HepG2 (cell line): ENCODE measurements around the gene LRRC73. TPM values are rescaled to one million over a fixed set of nuclear protein-coding genes. Genes with fewer than 3 reads are reported as not detected.

Experiments used
- ATF7 ChIP-seq, 2 experiments: fragments of 450-650 bp in 1 of 2; sonication (generic) in 1 of 2; formaldehyde crosslinking in 1 of 2; IDR thresholded peaks; 2 replicates each; pipeline versions ENCODE4 v1.4.0 to v1.6.1; 2016 to 2020; ENCODE audit warnings: antibody characterized with exemption in 1 of 2, mild to moderate bottlenecking in 1 of 2, missing genetic modification reagents in 1 of 2
- CCDC6 ChIP-seq: sonication (generic); formaldehyde crosslinking; IDR thresholded peaks from 2 replicates; pipeline ENCODE4 v1.8.1; 2022; ENCODE audit warnings: mild to moderate bottlenecking, missing genetic modification reagents, moderate library complexity
- CHD4 ChIP-seq: fragments of 200-600 bp; sonication (generic); IDR thresholded peaks from 2 replicates; pipeline ENCODE4 v1.7.0; 2017; ENCODE audit warnings: mild to moderate bottlenecking, low read length, borderline replicate concordance
- DR1 ChIP-seq: sonication (generic); formaldehyde crosslinking; IDR thresholded peaks from 2 replicates; pipeline ENCODE4 v1.8.0; 2021; ENCODE audit warnings: mild to moderate bottlenecking, missing genetic modification reagents, inconsistent platforms
- KDM5B ChIP-seq: sonication (generic); formaldehyde crosslinking; IDR thresholded peaks from 2 replicates; pipeline ENCODE4 v1.4.0; 2020; ENCODE audit warnings: missing genetic modification reagents, mild to moderate bottlenecking, borderline replicate concordance
- NR2F6 ChIP-seq, 2 experiments: IDR thresholded peaks; 2 replicates each; pipeline ENCODE4 v1.6.1; 2016; ENCODE audit warnings: antibody characterized with exemption in 1 of 2, mild to moderate bottlenecking in 1 of 2
- PCBP2 ChIP-seq: fragments of 200-400 bp; formaldehyde crosslinking; optimal IDR thresholded peaks from 2 replicates; pipeline ENCODE3; 2018; ENCODE audit warnings: low read length, low read depth; ENCODE audit not compliant: poor library complexity, severe bottlenecking
- PHF20 ChIP-seq: sonication (generic); formaldehyde crosslinking; IDR thresholded peaks from 2 replicates; pipeline ENCODE4 v1.5.0; 2020; ENCODE audit warnings: mild to moderate bottlenecking, missing genetic modification reagents
- RFXANK ChIP-seq: IDR thresholded peaks from 2 replicates; pipeline ENCODE4 v1.6.1; 2016
- ZBTB21 ChIP-seq: sonication (generic); formaldehyde crosslinking; IDR thresholded peaks from 2 replicates; pipeline ENCODE4 v1.4.0; 2020; ENCODE audit warnings: missing genetic modification reagents
- ZNF354B ChIP-seq: sonication (generic); formaldehyde crosslinking; IDR thresholded peaks from 2 replicates; pipeline ENCODE4 v1.8.0; 2022; ENCODE audit warnings: mild to moderate bottlenecking, missing genetic modification reagents
- ZNF496 ChIP-seq: sonication (generic); formaldehyde crosslinking; IDR thresholded peaks from 2 replicates; pipeline ENCODE4 v1.8.1; 2023; ENCODE audit warnings: mild to moderate bottlenecking, moderate library complexity, missing genetic modification reagents; ENCODE audit not compliant: insufficient replicate concordance
- ZNF563 ChIP-seq: sonication (generic); formaldehyde crosslinking; IDR thresholded peaks from 2 replicates; pipeline ENCODE4 v1.8.0; 2022; ENCODE audit warnings: mild to moderate bottlenecking, moderate library complexity, missing genetic modification reagents
- ZNF768 ChIP-seq: sonication (generic); formaldehyde crosslinking; IDR thresholded peaks from 2 replicates; pipeline ENCODE4 v1.4.0; 2020; ENCODE audit warnings: missing genetic modification reagents
- ZSCAN20 ChIP-seq: sonication (generic); formaldehyde crosslinking; IDR thresholded peaks from 2 replicates; pipeline ENCODE4 v1.4.0; 2020; ENCODE audit warnings: missing genetic modification reagents, mild to moderate bottlenecking, borderline replicate concordance
- polyA plus RNA-seq, 8 experiments: library from polyadenylated mRNA; depleted of rRNA in 3 of 8; stranded (reverse) in 7 of 8; unstranded in 1 of 8; fragments of >200 nt; fragmentation: Illumina TruSeq in 4 of 8; extraction: Trizol in 4 of 8; gene quantifications; 2 replicates each; pipeline versions ENCODE4 v1.2.1 to v1.2.3, GENCODE V29; 2011 to 2016; ENCODE audit warnings: low read depth in 4 of 8, missing spikeins in 1 of 8, mixed read lengths in 1 of 8; ENCODE audit not compliant: insufficient read depth in 1 of 8
- total RNA-seq, 5 experiments: library from RNA; depleted of rRNA; stranded (reverse); fragments of >200 nt; fragmentation: Illumina TruSeq; extraction: Trizol; gene quantifications; 2 replicates each; pipeline ENCODE4 v1.2.3, GENCODE V29; 2016; ENCODE audit warnings: low read depth in 1 of 5
- TF ChIP-seq, protein P1 (sequence below): sonication (generic); formaldehyde crosslinking; IDR thresholded peaks from 2 replicates; pipeline ENCODE4 v1.4.0; 2020; ENCODE audit warnings: missing genetic modification reagents
- TF ChIP-seq, protein P2 (sequence below), 2 experiments: sonication (generic) in 1 of 2; formaldehyde crosslinking in 1 of 2; IDR thresholded peaks; 2 replicates each; pipeline versions ENCODE4 v1.4.0 to v1.6.1; 2018 to 2020; ENCODE audit warnings: missing genetic modification reagents in 2 of 2, borderline replicate concordance in 1 of 2, low read depth in 1 of 2, mild to moderate bottlenecking in 1 of 2, missing biosample characterization in 1 of 2
- TF ChIP-seq, protein P3 (sequence below): sonication (generic); formaldehyde crosslinking; IDR thresholded peaks from 2 replicates; pipeline ENCODE4 v1.4.0; 2020; ENCODE audit warnings: missing genetic modification reagents, mild to moderate bottlenecking, borderline replicate concordance
- TF ChIP-seq, protein P4 (sequence below): IDR thresholded peaks from 2 replicates; pipeline ENCODE4 v1.6.1; 2016; ENCODE audit warnings: missing compliant biosample characterization, missing genetic modification reagents, borderline replicate concordance

Gene LRRC73
- total and polyA plus RNA-seq, 2 of the 13 experiments (the other 11 are each of a cell fraction or from before 2014, with no cell fraction given) = 0.11 to 0.12 TPM

DNA sequence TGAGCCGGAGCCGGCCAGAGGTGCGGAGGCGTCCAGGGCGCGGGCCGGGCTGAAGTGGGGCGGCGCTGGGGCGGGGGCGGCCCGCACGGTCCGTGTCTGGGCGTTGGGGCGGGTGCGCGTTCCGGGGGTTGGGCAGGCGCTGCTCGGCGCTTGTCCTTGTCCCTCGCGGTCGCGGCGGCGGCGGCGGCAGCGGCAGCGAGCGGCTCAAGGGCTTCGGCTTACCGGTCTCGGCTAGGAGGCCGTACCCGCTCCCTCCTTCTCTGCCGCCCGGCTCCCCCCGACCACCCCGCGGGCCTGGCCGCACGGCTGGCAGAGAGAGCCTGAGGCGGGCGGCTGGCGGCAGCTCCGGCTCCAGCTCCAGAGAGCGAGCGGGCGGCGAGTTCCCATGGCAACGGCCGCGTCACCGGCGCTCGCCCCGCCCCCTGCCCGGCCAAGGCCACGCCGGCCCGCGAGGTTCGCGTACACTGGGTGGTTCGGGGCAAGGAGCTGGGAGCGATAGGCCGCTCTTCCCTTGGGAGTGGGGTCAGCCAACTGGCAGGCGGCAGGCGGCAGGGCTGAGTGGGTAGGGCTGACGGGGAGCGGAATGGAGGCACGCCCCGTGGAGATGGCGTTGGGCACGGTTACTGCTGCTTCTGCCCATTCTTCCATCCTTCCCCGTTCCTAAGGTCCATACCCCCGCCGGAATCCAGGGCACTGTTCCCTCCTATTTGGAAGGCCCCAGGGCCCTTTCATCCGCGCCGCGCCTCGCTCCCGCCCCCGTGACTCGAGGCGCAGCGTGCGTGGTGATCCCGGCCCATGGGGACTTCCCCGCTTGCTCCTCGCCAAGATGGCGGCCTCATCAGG lies at the start of gene LRRC73 (continued):
- TF ChIP-seq ZNF354B (CRISPR knock-in tag) (no peak), PCBP2 (no peak), ZNF768 (peak; percentile 10; the same call in 1 of the 2 replicates), PHF20 (CRISPR knock-in tag) (peak; percentile 54; the same call in 1 of the 2 replicates), DR1 (CRISPR knock-in tag) (peak; percentile 67; the same call in 1 of the 2 replicates), CCDC6 (CRISPR knock-in tag) (peak; percentile 51; the same call in 1 of the 2 replicates), ZNF563 (CRISPR knock-in tag) (peak; percentile 70; the same call in 1 of the 2 replicates), ZSCAN20 (CRISPR knock-in tag) (no peak), CHD4 (no peak), ZNF496 (no peak), RFXANK (CRISPR knock-in tag) (peak; percentile 99), NR2F6 (IDR thresholded peaks at IDR 0.05) (no peak), NR2F6 (CRISPR knock-in tag; IDR thresholded peaks at IDR 0.05) (no peak), ATF7 (IDR thresholded peaks at IDR 0.05) (no peak), ATF7 (CRISPR knock-in tag; IDR thresholded peaks at IDR 0.05) (0 out of 2 replicates have a peak, but pooled peaks have one; percentile 72), ZBTB21 (no peak), KDM5B (0 out of 2 replicates have a peak, but pooled peaks have one; percentile 64)
- TF ChIP-seq, protein P1, sequence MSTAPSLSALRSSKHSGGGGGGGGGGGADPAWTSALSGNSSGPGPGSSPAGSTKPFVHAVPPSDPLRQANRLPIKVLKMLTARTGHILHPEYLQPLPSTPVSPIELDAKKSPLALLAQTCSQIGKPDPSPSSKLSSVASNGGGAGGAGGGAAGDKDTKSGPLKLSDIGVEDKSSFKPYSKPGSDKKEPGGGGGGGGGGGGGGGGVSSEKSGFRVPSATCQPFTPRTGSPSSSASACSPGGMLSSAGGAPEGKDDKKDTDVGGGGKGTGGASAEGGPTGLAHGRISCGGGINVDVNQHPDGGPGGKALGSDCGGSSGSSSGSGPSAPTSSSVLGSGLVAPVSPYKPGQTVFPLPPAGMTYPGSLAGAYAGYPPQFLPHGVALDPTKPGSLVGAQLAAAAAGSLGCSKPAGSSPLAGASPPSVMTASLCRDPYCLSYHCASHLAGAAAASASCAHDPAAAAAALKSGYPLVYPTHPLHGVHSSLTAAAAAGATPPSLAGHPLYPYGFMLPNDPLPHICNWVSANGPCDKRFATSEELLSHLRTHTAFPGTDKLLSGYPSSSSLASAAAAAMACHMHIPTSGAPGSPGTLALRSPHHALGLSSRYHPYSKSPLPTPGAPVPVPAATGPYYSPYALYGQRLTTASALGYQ (CRISPR knock-in tag) = no peak
- TF ChIP-seq, protein P2, sequence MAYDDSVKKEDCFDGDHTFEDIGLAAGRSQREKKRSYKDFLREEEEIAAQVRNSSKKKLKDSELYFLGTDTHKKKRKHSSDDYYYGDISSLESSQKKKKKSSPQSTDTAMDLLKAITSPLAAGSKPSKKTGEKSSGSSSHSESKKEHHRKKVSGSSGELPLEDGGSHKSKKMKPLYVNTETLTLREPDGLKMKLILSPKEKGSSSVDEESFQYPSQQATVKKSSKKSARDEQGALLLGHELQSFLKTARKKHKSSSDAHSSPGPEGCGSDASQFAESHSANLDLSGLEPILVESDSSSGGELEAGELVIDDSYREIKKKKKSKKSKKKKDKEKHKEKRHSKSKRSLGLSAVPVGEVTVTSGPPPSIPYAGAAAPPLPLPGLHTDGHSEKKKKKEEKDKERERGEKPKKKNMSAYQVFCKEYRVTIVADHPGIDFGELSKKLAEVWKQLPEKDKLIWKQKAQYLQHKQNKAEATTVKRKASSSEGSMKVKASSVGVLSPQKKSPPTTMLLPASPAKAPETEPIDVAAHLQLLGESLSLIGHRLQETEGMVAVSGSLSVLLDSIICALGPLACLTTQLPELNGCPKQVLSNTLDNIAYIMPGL (CRISPR knock-in tag; IDR thresholded peaks at IDR 0.05; ENCODE audit: borderline replicate concordance in 1 of 2, low read depth in 1 of 2) = peak in 1 of 2 experiments; percentile 51; a peak in 2 of 4 replicates
- TF ChIP-seq, protein P3, sequence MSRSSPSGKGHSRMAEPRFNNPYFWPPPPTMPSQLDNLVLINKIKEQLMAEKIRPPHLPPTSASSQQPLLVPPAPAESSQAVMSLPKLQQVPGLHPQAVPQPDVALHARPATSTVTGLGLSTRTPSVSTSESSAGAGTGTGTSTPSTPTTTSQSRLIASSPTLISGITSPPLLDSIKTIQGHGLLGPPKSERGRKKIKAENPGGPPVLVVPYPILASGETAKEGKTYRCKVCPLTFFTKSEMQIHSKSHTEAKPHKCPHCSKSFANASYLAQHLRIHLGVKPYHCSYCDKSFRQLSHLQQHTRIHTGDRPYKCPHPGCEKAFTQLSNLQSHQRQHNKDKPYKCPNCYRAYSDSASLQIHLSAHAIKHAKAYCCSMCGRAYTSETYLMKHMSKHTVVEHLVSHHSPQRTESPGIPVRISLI = peak; percentile 48; the same call in 1 of the 2 replicates
- TF ChIP-seq, protein P4, sequence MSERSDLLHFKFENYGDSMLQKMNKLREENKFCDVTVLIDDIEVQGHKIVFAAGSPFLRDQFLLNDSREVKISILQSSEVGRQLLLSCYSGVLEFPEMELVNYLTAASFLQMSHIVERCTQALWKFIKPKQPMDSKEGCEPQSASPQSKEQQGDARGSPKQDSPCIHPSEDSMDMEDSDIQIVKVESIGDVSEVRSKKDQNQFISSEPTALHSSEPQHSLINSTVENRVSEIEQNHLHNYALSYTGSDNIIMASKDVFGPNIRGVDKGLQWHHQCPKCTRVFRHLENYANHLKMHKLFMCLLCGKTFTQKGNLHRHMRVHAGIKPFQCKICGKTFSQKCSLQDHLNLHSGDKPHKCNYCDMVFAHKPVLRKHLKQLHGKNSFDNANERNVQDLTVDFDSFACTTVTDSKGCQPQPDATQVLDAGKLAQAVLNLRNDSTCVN (CRISPR knock-in tag) = no peak; the same call in 1 of the 2 replicates
